ENCODE results near the gene RHOB. TPM values are rescaled to one million over a fixed set of nuclear protein-coding genes. Genes with fewer than 3 reads are reported as not detected.

RHOB gene
- total and polyA plus RNA-seq, 2 donors (not counting 1 experiment from before 2014, with no cell fraction given): 63.0 to 1,037 TPM

GRCh38 chr2:20452551-20452950 is 5.7 kb downstream of the RHOB start:
- TF ChIP-seq, protein P1, sequence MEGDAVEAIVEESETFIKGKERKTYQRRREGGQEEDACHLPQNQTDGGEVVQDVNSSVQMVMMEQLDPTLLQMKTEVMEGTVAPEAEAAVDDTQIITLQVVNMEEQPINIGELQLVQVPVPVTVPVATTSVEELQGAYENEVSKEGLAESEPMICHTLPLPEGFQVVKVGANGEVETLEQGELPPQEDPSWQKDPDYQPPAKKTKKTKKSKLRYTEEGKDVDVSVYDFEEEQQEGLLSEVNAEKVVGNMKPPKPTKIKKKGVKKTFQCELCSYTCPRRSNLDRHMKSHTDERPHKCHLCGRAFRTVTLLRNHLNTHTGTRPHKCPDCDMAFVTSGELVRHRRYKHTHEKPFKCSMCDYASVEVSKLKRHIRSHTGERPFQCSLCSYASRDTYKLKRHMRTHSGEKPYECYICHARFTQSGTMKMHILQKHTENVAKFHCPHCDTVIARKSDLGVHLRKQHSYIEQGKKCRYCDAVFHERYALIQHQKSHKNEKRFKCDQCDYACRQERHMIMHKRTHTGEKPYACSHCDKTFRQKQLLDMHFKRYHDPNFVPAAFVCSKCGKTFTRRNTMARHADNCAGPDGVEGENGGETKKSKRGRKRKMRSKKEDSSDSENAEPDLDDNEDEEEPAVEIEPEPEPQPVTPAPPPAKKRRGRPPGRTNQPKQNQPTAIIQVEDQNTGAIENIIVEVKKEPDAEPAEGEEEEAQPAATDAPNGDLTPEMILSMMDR (IDR thresholded peaks at IDR 0.05): no peak
- TF ChIP-seq EZH2 (IDR thresholded peaks at IDR 0.05; ENCODE audit: borderline replicate concordance, insufficient read depth, low read depth, low read length, poor library complexity, severe bottlenecking): no peak
- Histone ChIP-seq H3K4me2 (replicated peaks; ENCODE audit: low read depth, low read length, poor library complexity, severe bottlenecking) (no peak overlapping the region), H3K36me3 (replicated peaks in 1 of 2; ENCODE audit: control extremely low read depth in 1 of 2, control insufficient read depth in 1 of 2, extremely low read depth in 1 of 2, insufficient read depth in 2 of 2, low read length in 1 of 2) (no peaks in the 10 kb centered on the region), H3K4me3 (ENCODE audit: control extremely low read depth in 1 of 5, extremely low read depth in 1 of 5, insufficient read depth in 1 of 5, low read depth in 2 of 5, low read length in 4 of 5) (no peak overlapping the region), H3K27me3 (replicated peaks in 1 of 4; ENCODE audit: control extremely low read depth in 1 of 4, control insufficient read depth in 3 of 4, insufficient read depth in 4 of 4, low read length in 3 of 4) (peaks cover 0 to 19% (median 6%) of the 10 kb centered on the region in 4 experiments), H4K20me1 (ENCODE audit: control insufficient read depth, insufficient read depth, low read length, poor library complexity, severe bottlenecking) (peaks cover 16% of the 10 kb centered on the region), H3K4me1 (ENCODE audit: control insufficient read depth in 2 of 2, insufficient read depth in 2 of 2, low read length in 2 of 2) (peaks cover 9 to 11% of the 10 kb centered on the region in 2 donors), H3K79me2 (ENCODE audit: control insufficient read depth, insufficient read depth, low read length) (peaks cover 6% of the 10 kb centered on the region), H2AFZ (ENCODE audit: insufficient read depth, low read depth, low read length, poor library complexity, severe bottlenecking) (no peak overlapping the region), H3K27ac (ENCODE audit: low read length in 2 of 2) (no peak overlapping the region), H3K9ac (ENCODE audit: low read length) (no peak overlapping the region), H3K9me3 (ENCODE audit: control extremely low read depth in 1 of 3, control insufficient read depth in 2 of 3, insufficient read depth in 1 of 3, low read length in 2 of 3) (peaks cover 0 to 6% (median 0%) of the 10 kb centered on the region in 3 donors)
- Mint-ChIP-seq H3K4me3 (no peak overlapping the region), H3K27ac (no peak overlapping the region), H3K27me3 (peaks cover 13% of the 10 kb centered on the region), H3K9me3 (ENCODE audit: insufficient read depth) (no peaks in the 10 kb centered on the region), H3K4me1 (peaks cover 12% of the 10 kb centered on the region)
- intact Hi-C loops (cut with micrococcal nuclease): no loop called here
- ATAC-seq (ENCODE audit: low read depth) (no peak), DNase-seq (no peak)
- CTCF ChIA-PET: interaction anchor here (1.4 to 2.7 kb wide), 3 partner anchors 189 to 198 kb away, joined by 4 to 7 read pairs (median 5); partner anchors contain the start of gene HS1BP3
- POLR2A ChIA-PET: interaction anchor here (0.6 kb wide), 1 partner anchor 12 kb away, joined by 4 read pairs; no protein-coding TSS in a partner anchor
- 96% methylated on average over 2 of the region's 4 CpGs for WGBS (ENCODE audit: insufficient coverage)

GRCh38 chr2:20453087-20453486 is 6.2 kb downstream of the RHOB start:
- peaks cover 18% of the 10 kb centered on the region for H3K27me3 Mint-ChIP-seq
- Histone ChIP-seq H3K4me1 (ENCODE audit: control insufficient read depth in 2 of 2, insufficient read depth in 2 of 2, low read length in 2 of 2) (peaks cover 4 to 6% of the 10 kb centered on the region in 2 donors), H4K20me1 (ENCODE audit: control insufficient read depth, insufficient read depth, low read length, poor library complexity, severe bottlenecking) (peaks cover 10% of the 10 kb centered on the region), H3K9me3 (ENCODE audit: control extremely low read depth in 1 of 3, control insufficient read depth in 2 of 3, insufficient read depth in 1 of 3, low read length in 2 of 3) (peaks cover 0 to 1% (median 0%) of the 10 kb centered on the region in 3 donors), H3K27me3 (replicated peaks in 1 of 4; ENCODE audit: control extremely low read depth in 1 of 4, control insufficient read depth in 3 of 4, insufficient read depth in 4 of 4, low read length in 3 of 4) (peaks cover 0 to 19% (median 4%) of the 10 kb centered on the region in 4 experiments), H3K4me3 (ENCODE audit: control extremely low read depth in 1 of 5, extremely low read depth in 1 of 5, insufficient read depth in 1 of 5, low read depth in 2 of 5, low read length in 4 of 5) (no peak overlapping the region), H3K9ac (ENCODE audit: low read length) (no peak overlapping the region), H3K27ac (ENCODE audit: low read length in 2 of 2) (no peak overlapping the region), H3K79me2 (ENCODE audit: control insufficient read depth, insufficient read depth, low read length) (peaks cover under 1% of the 10 kb centered on the region), H2AFZ (ENCODE audit: insufficient read depth, low read depth, low read length, poor library complexity, severe bottlenecking) (no peak overlapping the region), H3K4me2 (replicated peaks; ENCODE audit: low read depth, low read length, poor library complexity, severe bottlenecking) (no peak overlapping the region), H3K36me3 (replicated peaks in 1 of 2; ENCODE audit: control extremely low read depth in 1 of 2, control insufficient read depth in 1 of 2, extremely low read depth in 1 of 2, insufficient read depth in 2 of 2, low read length in 1 of 2) (no peaks in the 10 kb centered on the region)
- H3K4me3 Mint-ChIP-seq: no peak overlapping the region
- H3K9me3 Mint-ChIP-seq (ENCODE audit: insufficient read depth): no peaks in the 10 kb centered on the region
- peaks cover 10% of the 10 kb centered on the region for H3K4me1 Mint-ChIP-seq
- 100% methylated on average over 1 of the region's 3 CpGs for WGBS (ENCODE audit: insufficient coverage)
- DNase-seq (no peak), ATAC-seq (ENCODE audit: low read depth) (no peak)
- ChIA-PET POLR2A (no interaction called here), CTCF (interaction anchor here (1.4 to 2.7 kb wide), 3 partner anchors 189 to 198 kb away, joined by 4 to 7 read pairs (median 5); partner anchors contain the start of gene HS1BP3)
- no peak overlapping the region for H3K27ac Mint-ChIP-seq
- TF ChIP-seq, protein P1 (IDR thresholded peaks at IDR 0.05): no peak
- no peak for TF ChIP-seq EZH2 (IDR thresholded peaks at IDR 0.05; ENCODE audit: borderline replicate concordance, insufficient read depth, low read depth, low read length, poor library complexity, severe bottlenecking)
- intact Hi-C loops (cut with micrococcal nuclease): no loop called here
